ENCODE results near the gene TMPRSS11A.

TMPRSS11A gene

GRCh38 chr4:67871867-67872266 lies 91.4 kb downstream of the TMPRSS11A start:
- no peak for DNase-seq (ENCODE audit: low read depth)

GRCh38 chr4:67869580-67870190 lies 93.6 kb downstream of the TMPRSS11A start:
- no peak for DNase-seq (ENCODE audit: low read depth)

GRCh38 chr4:67861513-67861912 lies 101.8 kb downstream of the TMPRSS11A start:
- DNase-seq (ENCODE audit: low read depth) = no peak

All from activated T-cell treated with anti-CD3 and anti-CD28 coated beads for 48 hours (primary cell).